Ishikawa (cell line): ENCODE results near the gene FAM174A.

ENCODE experiments used
- CEBPB ChIP-seq: IDR thresholded peaks from 2 replicates; pipeline ENCODE4 v1.6.1; 2012
- CREB1 ChIP-seq: IDR thresholded peaks from 2 replicates; pipeline ENCODE4 v1.6.1; 2012; ENCODE audit warnings: low read depth
- EGR1 ChIP-seq: IDR thresholded peaks from 2 replicates; pipeline ENCODE4 v1.6.1; 2012
- EP300 ChIP-seq: IDR thresholded peaks from 2 replicates; pipeline ENCODE4 v1.6.1; 2012; ENCODE audit warnings: borderline replicate concordance
- FOXM1 ChIP-seq: IDR thresholded peaks from 2 replicates; pipeline ENCODE4 v1.6.1; 2012; ENCODE audit warnings: low read depth, borderline replicate concordance
- NFIC ChIP-seq: IDR thresholded peaks from 2 replicates; pipeline ENCODE4 v1.6.1; 2012
- RAD21 ChIP-seq: IDR thresholded peaks from 2 replicates; pipeline ENCODE4 v1.6.1; 2012; ENCODE audit warnings: low read depth
- TAF1 ChIP-seq: IDR thresholded peaks from 2 replicates; pipeline ENCODE4 v1.6.1; 2012; ENCODE audit warnings: low read depth, mild to moderate bottlenecking
- TCF12 ChIP-seq: IDR thresholded peaks from 2 replicates; pipeline ENCODE4 v1.6.1; 2012; ENCODE audit warnings: low read depth
- TEAD4 ChIP-seq: IDR thresholded peaks from 2 replicates; pipeline ENCODE4 v1.6.1; 2012
- YY1 ChIP-seq: IDR thresholded peaks from 2 replicates; pipeline ENCODE4 v1.6.1; 2012; ENCODE audit warnings: low read depth
- ZBTB7A ChIP-seq: IDR thresholded peaks from 2 replicates; pipeline ENCODE4 v1.6.1; 2012; ENCODE audit warnings: low read depth
- TF ChIP-seq, protein P1 (sequence below): IDR thresholded peaks from 2 replicates; pipeline ENCODE4 v1.6.1; 2012
- TF ChIP-seq, protein P2 (sequence below): IDR thresholded peaks from 2 replicates; pipeline ENCODE4 v1.6.1; 2012
- TF ChIP-seq, protein P3 (sequence below): IDR thresholded peaks from 2 replicates; pipeline ENCODE4 v1.6.1; 2012; ENCODE audit warnings: low read depth, mild to moderate bottlenecking

The FAM174A gene

DNA sequence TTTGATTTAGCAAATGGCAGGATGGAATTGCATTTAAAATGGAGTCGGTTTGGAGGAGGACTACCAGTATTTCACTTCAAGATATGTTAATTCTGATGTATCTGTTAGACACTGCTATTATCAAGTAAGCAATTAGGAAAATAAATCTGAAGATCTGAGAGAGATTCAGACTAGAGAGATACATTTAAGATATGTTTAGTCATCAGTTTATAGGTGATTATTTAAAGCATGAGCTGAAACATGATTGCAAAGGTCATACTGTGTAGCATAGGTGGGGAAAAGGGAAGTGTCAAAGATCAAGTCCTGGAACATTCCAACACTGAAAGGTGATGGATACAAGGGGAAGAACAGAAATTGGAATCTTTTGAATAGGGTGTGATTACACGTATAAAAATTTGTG lies 79.1 kb downstream of the FAM174A start:
- TF ChIP-seq RAD21 = no peak
- no peak for TF ChIP-seq CEBPB
- no peak for TF ChIP-seq TCF12
- TF ChIP-seq, protein P1, sequence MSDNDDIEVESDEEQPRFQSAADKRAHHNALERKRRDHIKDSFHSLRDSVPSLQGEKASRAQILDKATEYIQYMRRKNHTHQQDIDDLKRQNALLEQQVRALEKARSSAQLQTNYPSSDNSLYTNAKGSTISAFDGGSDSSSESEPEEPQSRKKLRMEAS = no peak
- TF ChIP-seq TEAD4 = no peak
- TF ChIP-seq TAF1 = no peak
- TF ChIP-seq NFIC = no peak
- TF ChIP-seq, protein P2, sequence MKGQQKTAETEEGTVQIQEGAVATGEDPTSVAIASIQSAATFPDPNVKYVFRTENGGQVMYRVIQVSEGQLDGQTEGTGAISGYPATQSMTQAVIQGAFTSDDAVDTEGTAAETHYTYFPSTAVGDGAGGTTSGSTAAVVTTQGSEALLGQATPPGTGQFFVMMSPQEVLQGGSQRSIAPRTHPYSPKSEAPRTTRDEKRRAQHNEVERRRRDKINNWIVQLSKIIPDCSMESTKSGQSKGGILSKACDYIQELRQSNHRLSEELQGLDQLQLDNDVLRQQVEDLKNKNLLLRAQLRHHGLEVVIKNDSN = no peak
- TF ChIP-seq EGR1 = no peak
- TF ChIP-seq YY1 = no peak
- TF ChIP-seq FOXM1 = no peak
- no peak for TF ChIP-seq CREB1
- TF ChIP-seq, protein P3, sequence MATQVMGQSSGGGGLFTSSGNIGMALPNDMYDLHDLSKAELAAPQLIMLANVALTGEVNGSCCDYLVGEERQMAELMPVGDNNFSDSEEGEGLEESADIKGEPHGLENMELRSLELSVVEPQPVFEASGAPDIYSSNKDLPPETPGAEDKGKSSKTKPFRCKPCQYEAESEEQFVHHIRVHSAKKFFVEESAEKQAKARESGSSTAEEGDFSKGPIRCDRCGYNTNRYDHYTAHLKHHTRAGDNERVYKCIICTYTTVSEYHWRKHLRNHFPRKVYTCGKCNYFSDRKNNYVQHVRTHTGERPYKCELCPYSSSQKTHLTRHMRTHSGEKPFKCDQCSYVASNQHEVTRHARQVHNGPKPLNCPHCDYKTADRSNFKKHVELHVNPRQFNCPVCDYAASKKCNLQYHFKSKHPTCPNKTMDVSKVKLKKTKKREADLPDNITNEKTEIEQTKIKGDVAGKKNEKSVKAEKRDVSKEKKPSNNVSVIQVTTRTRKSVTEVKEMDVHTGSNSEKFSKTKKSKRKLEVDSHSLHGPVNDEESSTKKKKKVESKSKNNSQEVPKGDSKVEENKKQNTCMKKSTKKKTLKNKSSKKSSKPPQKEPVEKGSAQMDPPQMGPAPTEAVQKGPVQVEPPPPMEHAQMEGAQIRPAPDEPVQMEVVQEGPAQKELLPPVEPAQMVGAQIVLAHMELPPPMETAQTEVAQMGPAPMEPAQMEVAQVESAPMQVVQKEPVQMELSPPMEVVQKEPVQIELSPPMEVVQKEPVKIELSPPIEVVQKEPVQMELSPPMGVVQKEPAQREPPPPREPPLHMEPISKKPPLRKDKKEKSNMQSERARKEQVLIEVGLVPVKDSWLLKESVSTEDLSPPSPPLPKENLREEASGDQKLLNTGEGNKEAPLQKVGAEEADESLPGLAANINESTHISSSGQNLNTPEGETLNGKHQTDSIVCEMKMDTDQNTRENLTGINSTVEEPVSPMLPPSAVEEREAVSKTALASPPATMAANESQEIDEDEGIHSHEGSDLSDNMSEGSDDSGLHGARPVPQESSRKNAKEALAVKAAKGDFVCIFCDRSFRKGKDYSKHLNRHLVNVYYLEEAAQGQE = no peak
- no peak for TF ChIP-seq EP300
- no peak for TF ChIP-seq ZBTB7A

DNA sequence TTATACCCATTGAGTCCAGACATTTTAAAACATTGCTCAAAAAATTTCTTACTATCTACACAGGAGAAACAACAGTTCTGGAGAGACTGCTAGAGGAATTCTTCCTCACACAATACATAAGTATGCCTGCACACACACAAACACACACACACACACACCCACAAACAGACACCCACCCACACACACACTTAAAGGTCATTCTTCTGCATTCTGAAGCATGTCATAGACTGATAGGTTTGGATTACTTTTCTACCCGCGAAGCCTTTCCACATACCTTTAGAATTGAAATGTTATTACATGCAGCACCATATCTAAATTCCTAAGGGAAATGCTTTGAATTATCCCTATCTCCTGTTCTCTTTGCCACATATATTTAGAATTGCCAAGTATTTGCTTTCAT lies 80.2 kb downstream of the FAM174A start:
- TF ChIP-seq NFIC = no peak
- TF ChIP-seq, protein P1 = no peak
- no peak for TF ChIP-seq ZBTB7A
- no peak for TF ChIP-seq CREB1
- no peak for TF ChIP-seq TCF12
- no peak for TF ChIP-seq RAD21
- TF ChIP-seq FOXM1 = no peak
- TF ChIP-seq CEBPB = no peak
- TF ChIP-seq EP300 = no peak

DNA sequence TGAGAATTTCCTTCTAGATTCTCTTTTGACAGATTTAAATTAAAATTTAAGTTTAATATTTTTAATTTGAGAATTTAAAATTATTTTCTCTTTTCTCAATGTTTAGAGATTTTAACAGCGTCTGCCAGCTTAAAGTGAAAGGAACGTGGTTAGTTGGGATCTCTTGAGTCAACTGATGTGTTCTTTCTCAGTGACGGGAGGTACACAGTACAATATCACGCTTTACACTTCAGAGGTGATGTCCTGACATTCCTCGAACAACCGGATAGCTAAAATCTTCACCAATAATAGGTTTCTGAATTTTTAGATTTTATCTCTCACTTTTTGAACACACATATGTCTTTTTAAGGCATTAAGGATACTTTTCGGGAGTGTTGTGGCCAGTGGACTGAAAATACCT lies 81.1 kb downstream of the FAM174A start:
- TF ChIP-seq TAF1 = no peak
- TF ChIP-seq, protein P2 = no peak
- no peak for TF ChIP-seq TCF12
- TF ChIP-seq, protein P1 = no peak
- TF ChIP-seq, protein P3 = no peak
- no peak for TF ChIP-seq TEAD4
- TF ChIP-seq ZBTB7A = no peak
- no peak for TF ChIP-seq CEBPB
- TF ChIP-seq EP300 = no peak
- no peak for TF ChIP-seq RAD21
- no peak for TF ChIP-seq FOXM1
- TF ChIP-seq CREB1 = no peak
- no peak for TF ChIP-seq EGR1
- TF ChIP-seq YY1 = no peak
- no peak for TF ChIP-seq NFIC

DNA sequence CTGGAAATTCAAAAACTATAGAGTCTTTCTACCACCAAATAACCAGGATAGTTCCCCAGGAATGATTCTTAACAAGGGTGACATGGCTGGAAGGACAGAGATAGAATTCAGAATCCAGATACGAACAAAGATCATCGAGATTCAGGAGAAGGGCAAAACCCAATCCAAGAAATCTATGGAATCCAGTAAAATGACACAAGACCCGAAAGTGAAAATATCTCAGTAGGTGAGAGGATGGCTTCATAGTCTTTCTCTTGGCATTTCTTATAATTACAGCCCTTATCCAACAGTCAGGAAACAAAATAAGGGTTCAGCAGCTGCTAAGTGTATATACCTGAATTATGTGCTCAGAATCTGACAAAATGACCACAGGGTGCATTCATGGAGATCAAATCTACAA lies 81.8 kb downstream of the FAM174A start:
- TF ChIP-seq EGR1 = no peak
- TF ChIP-seq, protein P2 = no peak
- TF ChIP-seq ZBTB7A = no peak
- TF ChIP-seq, protein P1 = no peak
- TF ChIP-seq CREB1 = no peak
- TF ChIP-seq TAF1 = no peak
- no peak for TF ChIP-seq EP300
- no peak for TF ChIP-seq NFIC

DNA sequence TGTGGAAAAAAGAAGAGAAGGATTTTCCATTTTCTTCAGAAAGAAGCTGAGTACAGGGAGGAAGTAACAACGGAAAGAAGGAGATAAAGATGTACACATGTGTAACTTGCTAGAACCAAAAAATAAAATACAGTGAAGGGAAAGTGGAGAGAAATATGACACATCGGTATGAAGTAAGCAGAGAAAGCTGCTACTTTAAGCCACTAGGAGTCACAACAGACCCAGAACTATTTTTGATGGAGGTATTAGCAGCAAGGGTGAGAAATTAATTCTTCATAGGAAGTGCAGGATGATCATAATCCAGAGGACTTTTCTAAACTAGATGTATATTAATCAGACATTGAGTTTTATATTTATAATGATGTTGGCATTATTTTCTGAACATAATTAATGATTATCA lies 88.5 kb downstream of the FAM174A start:
- TF ChIP-seq RAD21 = peak; percentile 67
- TF ChIP-seq, protein P1 = no peak
- TF ChIP-seq ZBTB7A = no peak
